Measurements from ENCODE around the gene USP25.
"Not testable (repeated sequence)": the region's sequence is repeated elsewhere in the genome, so short reads cannot be mapped to it uniquely, and the experiment has no call there.

USP25 gene

DNA sequence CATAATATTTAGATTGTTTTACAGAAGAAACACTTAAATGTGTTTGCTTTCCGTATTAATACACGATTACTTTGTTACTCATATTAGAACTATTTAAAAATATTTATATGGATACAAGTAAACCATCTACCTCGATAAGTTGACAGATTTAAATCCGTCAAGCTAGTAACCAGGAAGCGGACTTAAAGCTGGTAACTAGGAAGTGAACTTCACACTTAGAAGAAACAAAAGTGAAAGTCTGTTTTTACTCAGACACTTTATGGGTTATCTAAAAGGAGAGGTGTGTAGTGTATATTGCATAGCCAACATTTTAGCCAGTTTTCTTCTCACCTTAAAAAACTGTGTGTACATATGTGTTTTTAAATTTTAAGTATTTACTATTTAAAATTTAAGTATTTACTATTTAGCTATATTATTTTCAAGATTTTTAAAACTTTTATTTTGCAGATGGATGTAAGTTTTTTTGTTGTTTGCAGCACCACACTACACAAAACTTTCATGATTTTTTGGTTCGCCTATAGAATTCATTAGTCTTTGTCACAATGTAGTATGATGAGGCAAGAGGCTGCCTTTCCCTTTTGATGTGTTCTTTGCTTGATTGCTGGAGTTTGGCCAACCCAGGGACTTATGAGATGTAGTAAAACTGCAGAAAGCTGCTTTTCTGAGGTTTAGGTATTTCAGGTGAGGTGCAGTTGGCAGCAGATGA, 2.7 kb downstream of the USP25 start:
- DNase-seq = peak; percentile 68 to 75

DNA sequence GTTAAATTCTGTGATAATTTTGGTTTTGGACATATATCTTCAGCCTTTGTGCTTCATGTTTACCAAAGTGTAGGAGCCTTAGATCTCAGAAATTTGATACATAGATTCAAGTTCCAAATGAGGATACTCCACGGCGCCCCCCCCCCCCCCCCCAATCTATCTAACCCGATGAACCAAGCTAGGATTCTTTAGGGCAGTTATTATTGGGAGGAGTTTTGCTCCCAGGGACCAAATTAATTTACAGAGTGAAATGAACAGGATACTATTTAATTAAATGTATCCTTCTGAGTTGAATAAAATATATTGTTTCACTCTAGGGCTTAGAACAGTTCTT, 3.2 kb downstream of the USP25 start:
- DNase-seq = no peak

DNA sequence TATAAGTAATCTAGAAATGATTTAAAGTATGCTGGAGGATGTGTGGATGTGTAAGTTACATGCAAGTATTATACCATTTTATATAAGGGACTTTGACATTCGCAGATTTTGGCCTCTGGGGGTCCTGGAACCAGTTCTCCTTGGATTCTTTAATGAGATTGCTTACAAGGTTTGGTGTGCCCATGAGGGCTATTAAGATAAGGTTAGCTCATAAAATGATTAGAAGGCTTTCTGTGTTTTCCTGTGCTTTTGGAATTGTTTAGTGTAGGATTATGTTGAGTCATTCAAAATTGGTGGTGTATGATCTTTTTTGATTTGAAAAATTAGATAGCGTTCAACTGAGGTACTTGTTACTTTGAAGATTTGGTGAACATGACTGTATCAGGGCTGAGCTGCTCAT, 5.6 kb downstream of the USP25 start:
- no peak for DNase-seq

DNA sequence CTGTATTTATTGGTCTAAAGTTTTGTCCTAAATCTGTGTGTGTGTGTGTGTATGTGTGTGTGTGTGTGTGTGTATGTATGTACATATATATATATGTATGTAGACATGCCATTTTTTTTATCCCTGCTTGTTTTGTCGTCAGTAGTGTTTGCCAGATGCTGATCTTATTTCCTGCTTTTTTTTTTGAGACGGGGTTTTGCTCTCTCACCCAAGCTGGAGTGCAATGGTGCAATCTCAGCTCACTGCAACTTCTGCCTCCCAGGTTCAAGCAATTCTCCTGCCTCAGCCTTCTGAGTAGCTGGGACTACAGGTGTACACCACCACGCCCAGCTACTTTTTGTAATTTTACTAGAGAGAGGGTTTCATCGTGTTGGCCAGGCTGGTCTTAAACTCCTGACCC, 6.1 kb downstream of the USP25 start:
- peak; percentile 21 to 33 for DNase-seq

DNA sequence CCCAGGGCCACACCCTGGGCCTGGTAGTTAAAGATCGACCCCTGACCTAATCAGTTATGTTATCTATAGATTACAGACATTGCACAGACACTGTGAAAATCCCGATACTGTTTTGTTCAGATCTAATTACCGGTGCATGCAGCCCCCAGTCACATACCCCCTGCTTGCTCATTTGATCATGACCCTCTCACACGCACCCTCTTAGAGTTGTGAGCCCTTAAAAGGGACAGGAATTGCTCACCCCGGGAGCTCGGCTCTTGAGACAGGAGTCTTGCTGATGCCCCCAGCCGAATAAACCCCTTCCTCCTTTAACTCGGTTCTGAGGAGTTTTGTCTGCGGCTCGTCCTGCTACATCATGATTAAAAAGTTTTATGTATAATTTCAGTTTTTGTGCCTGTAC, 9.0 kb downstream of the USP25 start:
- not testable (repeated sequence) for DNase-seq

DNA sequence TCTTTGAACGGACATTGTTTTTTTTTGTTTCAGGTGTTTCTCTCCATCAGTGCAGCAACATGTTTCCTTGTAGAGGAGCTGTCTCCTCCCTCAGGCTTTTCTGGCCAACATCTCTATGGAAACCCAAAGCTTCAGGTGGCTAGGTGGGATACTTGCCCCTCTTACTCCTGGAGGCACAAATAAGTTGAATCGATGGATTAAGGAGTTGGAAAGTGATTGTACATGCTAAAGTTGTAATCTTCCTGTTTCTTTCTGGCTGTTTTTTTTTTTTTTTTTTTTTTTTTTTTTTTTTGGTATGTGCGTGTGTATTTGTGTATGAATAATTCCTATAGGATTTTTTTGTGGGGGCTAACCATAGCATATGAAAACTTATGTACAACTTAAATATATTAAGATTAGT, 10.6 kb downstream of the USP25 start:
- no peak for DNase-seq

DNA sequence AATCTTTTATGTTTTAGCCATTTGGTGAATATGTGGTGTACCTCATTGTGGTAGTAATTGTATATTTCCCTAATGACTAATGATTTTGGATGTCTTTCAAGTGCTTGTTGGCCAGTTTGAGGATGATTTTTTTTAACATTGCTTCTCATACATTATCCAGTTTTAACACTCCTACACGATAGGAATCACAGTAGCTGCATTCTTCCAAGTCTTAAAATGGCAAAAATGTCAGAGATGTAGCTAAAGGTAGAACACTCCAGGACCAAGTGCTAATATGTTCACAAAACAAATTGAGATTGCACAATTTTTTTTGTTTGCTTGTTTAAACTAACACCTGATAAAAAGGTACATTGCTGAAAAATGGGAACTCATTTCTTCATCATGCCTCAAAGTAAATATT, 11.7 kb downstream of the USP25 start:
- no peak for DNase-seq

DNA sequence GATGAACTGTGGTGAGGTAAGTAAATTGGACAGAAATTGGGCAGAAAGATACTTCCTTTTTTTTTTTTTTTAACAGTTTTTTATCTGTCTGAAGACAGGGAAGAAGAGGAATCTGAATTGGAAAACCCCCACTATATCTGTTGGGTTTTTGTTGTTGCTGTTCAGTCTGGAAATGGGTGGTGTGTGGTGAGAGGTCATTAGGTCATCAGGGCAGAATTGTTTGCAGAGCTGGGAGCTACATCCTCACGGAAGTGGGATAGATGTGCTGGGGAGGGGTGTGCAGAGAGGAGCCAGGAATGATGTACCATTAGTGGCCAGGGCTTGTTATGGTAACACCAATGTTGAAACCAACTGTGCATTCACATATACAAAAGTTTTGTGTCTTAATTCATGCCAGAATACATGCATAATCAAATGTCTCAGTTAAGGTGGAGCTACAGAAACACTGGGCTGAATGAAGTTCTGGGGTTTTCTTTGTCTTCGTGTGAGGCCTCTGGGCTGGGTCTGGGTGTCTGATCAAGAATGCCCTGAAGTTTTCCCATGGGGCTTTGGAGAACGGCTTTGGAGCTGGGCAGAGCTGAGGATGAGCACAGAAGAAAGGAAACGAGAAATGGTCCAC, 12.4 kb downstream of the USP25 start:
- peak; percentile 50 to 71 for DNase-seq

DNA sequence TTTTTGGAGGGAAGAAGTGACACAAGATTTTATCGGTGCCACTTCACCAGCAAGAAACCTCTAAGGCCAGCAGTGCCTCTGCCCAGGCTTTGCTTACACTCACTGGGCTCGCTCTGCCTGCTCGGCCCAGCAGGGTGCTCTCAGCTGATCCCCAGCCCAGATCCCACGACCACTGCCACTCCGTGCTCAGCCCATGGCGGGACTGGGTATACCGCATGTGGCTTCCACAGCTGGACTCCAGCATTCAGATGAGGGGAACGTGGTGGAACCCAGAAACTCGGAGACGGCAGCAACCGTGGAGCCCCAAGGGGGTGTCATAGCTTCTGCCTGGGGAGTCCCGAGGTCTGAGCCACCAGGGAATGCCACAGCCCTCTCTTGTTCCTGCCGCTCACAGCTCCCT, 12.9 kb downstream of the USP25 start:
- DNase-seq = no peak

DNA sequence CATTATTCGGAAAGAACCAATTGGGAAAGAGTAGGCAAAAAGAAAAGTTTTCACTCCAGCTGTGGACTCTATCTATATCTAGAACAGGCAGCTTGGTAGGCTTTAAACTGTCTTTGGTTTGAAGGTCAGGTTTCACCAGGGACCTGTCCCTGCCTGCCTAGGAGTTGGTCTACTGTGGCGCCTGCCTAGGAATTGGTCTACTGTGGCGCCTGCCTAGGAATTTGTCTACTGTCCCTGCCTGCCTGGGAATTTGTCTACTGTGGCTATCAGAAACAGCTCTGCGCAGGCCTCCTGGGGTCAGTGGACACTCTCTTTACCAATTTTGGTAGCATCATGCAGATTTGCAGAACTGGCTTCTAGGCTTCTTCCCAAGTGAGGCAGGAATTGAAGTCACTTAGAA, 13.8 kb downstream of the USP25 start:
- no peak for DNase-seq

DNA sequence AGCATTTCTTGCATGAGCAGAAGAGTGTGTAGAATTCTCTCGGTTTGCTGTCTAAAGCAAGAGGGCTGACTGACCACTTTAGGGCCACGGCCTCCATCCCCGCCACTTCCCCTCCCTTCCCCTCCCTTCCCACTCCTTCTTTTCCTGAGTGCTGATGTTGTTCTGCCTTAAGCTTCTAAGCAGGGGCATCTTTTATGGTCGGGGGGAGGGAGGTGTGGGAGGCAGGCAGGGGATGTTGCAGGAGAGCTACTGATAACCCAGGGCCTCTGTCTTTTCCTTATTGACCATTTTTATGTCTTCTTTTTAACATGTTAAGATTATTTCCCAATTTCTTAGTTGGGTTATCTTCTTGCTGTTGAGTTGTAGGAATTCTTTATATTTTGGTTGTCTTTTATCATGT, 15.1 kb downstream of the USP25 start:
- DNase-seq = no peak

DNA sequence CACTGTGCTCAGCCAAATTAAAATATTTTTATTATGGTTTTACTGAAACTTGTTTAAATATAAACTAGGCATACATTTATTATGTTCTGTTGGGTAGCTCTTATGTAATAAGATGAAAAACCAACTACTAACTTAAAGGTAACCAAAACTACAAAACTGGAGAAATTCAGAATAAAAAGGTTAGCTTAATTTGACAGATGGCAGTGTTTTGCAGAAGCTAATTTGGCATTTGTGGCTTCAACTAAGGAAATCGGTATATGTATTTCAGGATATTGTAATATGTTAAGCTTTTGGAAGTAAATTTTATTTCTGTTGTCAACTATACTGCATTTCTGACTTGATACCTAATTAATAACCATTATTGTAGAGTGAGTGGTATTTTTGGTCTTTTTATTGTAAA, 18.8 kb downstream of the USP25 start:
- DNase-seq = no peak

DNA sequence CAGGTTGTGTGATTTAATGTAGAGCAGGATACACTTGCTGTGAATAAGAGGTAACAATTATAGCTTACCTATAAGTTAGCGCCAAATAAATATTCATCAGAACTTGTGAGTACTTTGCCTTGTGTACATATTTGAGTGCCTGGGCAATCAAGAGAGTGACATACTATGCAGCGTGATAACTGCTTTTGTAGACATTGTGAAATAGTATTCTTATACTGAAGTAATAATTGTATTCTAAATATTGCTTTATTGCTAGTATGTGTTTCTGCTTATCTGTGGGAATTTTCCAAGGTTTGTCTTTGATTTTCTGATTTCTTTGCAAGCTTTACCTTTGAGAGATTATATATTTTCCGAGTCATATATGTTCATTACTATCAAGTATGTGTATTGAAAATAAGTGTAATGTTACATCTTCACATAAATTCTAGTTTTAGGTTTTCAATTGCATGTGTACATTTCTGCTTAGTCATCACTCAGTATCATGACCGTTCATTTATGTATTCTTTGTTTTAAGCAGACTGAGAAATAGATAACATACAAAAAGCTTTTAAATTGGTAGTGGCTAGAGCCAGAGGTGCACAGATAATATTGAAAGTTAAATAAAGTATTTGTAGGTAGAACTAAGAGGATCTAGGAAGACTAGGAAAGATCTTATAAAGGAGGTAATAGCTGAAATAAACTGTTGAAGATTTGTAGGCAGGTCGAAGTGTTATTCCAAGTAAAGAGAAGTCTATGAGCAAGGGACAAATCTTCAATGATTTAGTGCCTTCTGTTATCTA, 19.5 kb downstream of the USP25 start:
- DNase-seq = peak in 1 of 2 donors; percentile 11

DNA sequence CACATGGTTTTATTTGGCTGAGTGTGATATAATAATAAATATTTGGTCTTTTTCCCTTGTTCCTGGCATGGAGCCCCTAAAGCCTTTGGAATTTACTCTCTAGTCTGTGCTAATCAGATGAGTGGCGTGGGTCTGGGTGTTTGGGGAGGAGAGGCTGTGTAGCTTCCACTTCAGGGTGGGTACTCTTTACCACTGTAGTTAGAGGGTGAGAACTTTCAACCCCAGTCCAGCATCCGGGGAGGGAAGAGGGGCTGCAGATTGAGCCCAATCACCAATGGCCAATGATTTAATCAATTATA, 20.0 kb downstream of the USP25 start:
- DNase-seq = no peak

DNA sequence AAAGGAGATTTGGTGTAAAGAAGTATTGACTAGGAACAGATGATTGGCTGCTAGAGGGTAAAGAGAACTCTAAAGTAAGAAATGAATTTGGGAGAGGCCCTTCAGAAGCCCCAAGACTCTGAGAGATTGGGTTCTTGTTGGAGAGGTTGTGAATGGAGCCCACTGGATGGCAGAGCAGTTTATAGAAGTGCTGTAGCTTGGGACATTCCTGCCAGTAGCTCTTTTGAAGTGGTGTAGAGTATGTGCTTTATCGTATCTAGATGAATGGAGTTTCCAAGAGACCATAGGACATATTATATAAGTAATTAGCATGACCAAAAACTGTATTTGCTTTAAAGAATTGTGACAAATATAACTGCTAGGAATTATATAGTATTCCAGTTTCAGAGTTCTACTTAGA, 21.3 kb downstream of the USP25 start:
- no peak for DNase-seq

DNA sequence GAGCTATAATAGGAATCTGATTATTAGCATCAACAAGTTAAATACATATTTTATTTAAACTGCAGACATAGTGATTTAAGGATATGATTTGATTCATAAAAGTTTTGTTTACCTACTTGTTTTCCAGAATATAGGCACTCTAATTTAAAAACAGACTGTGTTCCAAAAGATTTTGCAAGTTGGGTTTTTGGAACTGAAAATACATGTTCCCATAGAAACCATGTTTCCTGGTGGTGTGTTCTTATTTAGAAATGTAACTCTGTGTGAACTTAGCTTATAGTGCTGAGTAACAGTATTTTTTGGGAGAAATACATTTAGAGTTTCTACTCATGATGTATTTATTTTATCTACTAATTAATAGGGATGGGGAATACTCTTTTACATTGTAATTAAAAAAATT, 21.8 kb downstream of the USP25 start:
- no peak for DNase-seq

DNA sequence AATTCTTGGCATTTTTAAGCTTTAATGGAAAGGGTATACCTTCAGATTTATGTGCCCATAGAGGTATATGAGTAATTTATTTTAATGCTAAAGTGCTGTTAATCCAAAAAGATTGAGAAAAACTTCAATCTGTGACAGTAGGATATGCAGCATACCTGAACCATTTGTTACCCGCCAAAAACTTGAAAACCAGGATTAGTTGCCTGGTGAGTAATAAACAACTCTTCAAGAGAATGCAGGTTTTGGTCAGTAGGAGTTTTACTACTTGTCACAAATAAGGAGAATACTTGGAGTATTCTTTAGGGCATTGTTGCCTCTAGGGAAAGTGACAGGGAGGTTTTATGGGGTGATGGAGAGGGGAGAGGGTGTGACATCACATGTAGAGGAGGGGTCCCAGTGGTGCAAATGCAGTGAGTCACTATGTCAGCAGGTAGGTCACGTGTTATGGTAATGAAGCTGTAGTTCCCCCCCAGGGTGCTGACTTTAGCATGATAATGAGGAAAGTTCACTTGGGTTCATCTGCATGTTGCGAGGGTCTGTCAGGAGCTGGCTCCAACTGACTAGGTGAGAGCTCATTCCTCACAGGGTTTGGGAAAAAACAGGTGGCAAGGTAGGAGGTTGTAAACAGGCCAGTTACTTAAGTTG, 23.1 kb downstream of the USP25 start:
- no peak for DNase-seq

DNA sequence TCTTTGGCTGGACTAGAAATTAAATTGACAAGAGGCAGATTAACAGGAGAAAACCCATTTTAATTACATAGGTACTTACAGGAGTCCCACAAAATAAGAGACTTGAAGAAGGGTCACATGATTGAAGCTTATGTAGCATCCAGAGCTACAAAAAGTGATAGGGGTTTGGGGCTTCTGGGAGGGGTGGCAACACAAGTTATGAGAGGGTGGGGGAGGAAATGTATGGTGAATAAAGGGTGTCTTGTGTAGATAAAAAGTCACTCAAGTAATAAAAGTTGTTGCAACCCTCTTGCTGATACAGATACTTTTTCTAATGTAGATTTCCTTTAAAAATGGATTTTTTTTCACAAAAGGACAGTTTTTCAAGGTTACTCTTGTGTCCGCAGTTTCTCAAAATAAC, 24.0 kb downstream of the USP25 start:
- DNase-seq = no peak

DNA sequence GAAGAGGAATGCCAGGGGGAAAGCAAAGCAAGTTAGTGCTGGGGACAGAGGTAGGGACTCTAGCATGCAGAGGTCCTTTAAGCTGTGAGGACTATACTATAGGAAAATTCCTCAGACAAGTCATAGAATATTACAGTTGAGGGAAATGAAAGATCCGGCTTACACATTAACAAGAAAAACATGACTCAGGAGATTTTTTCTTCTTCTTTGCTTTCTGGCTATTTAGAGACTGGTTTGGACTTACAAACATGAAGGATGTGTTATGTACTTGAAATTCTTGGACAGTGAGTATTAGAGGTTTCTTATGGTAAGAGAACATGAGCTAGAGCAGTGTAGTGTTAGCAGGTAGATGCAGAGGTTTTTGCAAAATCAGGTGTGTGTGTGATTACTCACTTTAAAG, 24.9 kb downstream of the USP25 start:
- DNase-seq = no peak

DNA sequence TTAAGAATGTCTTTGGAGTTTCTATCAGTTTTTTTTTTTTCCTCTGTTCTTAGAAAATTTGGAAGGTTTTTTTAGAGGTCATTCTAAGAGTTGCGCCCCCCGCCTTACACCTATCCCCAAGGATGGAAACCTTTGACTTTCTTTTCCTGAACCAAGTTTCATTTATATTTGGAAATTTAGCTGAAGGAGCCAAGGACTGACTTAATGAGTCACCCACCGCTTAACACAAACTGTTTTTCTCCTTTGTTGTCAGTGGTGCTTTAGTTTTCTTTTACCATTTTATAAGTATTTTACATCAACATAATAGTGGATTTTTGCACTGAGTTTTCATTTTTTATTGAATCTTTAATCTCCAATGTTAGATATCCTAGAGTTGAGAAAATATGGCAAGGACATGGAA, 25.3 kb downstream of the USP25 start:
- DNase-seq = no peak

DNA sequence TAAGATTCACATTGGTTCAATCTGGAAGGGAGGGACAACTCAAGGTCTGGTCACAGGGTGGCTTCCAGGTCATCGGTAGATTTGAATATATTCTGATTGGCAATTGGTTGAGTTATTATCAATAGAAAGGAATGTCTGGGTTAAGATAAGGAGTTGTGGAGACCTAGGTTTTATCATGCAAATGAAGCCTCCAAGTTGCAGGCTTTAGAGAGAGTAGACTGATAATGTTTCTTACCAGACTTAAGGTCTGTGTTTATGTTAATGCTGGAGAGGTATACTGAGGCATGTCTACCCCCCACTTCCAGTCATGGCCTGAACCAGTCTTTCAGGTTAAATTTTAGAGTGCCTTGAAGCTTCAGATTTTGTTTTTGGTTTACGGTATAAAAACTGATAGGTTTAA, 29.7 kb downstream of the USP25 start:
- no peak for DNase-seq

DNA sequence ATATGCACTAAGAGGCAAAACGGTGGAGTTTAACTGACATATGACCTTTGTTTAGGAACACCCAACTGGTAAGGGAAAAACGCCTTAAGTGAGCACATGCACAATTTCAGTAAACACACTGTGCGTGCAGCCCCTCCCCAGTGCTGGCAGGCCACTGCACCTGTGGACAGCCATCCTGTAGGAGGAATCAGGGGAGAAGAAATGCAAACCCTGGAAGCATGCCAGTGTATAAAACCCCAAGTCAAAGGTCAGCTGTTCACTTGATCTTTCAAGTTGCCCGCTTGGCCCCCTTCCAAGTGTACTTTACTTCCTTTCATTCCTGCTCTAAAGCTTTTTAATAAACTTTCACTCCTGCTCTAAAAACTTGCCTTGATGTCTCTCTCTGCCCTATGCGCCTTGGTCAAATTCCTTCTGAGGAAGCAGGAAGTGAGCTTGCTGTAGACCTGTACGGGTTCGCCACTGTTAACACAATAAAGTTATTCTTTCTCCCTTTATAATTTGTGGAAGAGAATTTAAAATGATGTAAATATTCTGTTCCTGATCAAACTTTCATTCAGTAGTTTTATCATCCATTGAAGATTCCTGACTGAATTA, 31.8 kb downstream of the USP25 start:
- no peak for DNase-seq

DNA sequence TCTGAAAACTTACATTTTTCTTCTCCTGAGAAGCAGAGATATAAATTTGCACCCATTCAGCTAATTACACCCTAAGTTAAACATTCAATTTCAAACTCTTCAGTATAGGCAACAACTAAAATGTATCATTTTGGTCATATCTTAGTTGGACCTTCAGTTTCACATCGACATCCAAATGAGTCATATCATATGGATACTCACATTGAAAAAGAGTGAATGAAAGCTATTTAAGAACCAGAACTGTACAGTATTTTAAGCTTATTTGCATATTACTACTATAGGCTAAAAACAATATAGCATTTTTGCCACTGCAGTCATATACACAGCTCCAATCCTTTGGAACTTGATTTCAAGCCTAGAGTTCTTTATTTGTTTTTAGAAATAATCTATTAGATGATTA, 33.6 kb downstream of the USP25 start:
- no peak for DNase-seq

DNA sequence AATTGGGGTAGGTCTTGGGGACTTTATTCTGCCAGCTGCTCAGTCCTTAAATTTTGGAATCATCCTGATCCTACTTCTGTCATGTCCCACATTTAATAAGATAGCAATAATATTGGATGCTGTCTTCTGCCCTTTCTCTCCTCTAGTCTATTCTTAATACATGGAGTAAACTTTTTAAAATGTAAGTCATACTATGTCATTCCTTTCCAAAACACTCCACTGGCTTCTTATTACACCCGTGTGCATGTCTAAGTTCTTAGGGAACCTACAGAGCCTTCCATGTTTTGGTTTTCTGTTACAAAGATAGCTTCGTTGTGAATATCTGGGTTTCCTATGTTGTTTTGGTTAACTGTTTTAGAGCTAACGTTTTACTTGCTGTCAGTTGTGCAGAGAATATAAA, 35.1 kb downstream of the USP25 start:
- DNase-seq = no peak

All from inflammatory macrophage treated with lipopolysaccharide for 1 hour (primary cell).